HG03103 (cell line): Measurements from ENCODE around the gene SLC9A2.

Experiments used
- ATAC-seq: cut with Tn5 transposase; IDR thresholded peaks from one replicate; pipeline ENCODE4 v1.9.1; 2021; ENCODE audit warnings: low read depth; ENCODE audit not compliant: unreplicated experiment

SLC9A2 gene

GRCh38 chr2:102718387-102719316 lies 99.3 kb downstream of the SLC9A2 start:
- no peak for ATAC-seq

- ATAC-seq = no peak
Measured at GRCh38 chr2:102724016-102724490, 104.7 kb downstream of the SLC9A2 start.

DNA sequence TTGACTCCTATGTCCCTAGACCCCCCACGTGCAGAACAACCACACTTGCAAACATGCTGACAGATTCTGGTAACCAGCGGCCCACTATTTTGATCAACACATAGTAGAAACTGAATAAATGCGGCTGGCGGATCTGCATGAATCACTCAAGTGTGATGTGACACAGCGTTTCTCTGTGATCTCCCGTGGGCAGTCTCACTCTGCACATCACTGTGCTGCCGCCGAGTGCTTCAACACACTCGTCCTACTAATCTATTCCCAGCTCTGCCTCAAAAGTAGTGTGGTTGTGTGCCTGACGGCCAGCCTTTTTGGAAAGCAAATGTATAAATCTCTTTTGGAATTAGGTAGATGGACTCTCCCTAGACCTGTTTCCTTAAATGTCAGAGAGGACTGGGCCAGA lies 105.2 kb downstream of the SLC9A2 start:
- no peak for ATAC-seq

GRCh38 chr2:102726128-102727087 lies 107.1 kb downstream of the SLC9A2 start:
- ATAC-seq = no peak

GRCh38 chr2:102735416-102736109 lies 116.2 kb downstream of the SLC9A2 start:
- no peak for ATAC-seq

DNA sequence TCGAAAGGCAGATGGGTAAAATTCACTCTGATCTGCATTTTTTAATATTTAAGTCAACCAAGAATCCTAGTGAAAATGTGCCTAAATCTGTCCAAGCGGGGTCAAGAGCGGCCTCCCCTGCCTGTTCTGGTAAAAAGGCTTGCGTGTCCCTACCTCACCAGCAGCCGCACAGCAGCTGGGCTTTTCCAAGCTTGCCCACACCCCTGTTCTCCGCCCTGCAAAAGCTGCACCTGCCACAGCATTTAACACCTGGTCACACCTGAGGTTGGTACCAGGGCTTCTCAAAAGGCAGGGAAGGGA lies 116.7 kb downstream of the SLC9A2 start:
- ATAC-seq = peak; percentile 13

DNA sequence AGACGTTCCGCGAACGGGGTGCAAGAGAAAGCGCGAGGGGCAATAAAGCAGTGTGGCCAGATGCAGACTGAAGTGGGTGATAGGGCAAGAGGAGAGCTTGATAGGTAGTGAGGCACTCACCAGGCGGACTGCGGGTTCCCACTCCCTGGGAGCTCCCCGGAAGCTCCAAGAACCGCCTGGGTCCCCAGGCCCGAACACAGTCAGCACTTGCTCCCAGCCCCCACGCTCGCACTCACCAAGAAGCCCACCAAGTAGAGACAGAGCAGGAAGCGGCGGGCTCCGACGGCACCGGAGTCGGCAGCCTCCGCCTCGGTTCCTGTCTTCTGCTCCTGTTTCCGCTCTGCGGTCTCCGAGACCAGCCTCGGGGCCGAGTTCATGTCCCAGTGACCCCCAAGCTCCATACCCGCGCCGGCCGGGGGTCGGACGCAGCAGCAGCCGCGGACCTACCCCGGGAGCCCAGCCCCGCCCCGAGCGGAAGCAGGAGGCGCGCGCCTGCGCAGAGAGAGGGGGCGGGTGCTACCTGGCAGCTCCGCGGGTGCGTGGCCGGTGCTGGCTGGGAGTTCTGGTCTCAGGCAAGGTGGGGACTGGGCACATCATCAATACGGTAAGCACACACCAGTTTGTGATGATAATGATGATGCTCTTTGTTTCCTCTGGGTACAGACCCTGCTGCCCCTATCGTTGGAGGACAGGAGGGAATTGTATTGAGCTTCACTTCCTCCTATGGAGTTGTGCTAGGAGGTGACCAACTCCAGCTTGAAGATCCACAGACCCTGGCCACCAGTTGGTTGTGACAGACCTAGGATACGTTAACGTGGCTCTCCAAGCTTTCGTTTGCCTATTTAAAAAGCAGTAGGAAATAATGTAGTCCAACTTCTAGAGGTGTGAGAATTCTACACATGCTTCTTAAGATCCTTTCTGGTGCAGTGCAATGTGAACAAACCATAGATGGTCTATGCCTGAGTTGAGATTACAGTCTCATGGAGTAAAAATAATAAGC lies 117.4 kb downstream of the SLC9A2 start:
- peak; percentile 88 for ATAC-seq

GRCh38 chr2:102737431-102737830 lies 118.1 kb downstream of the SLC9A2 start:
- ATAC-seq = peak; percentile 41

- no peak for ATAC-seq
Measured at GRCh38 chr2:102743259-102743658, 123.9 kb downstream of the SLC9A2 start.

GRCh38 chr2:102748107-102748506 lies 128.8 kb downstream of the SLC9A2 start:
- ATAC-seq = no peak

DNA sequence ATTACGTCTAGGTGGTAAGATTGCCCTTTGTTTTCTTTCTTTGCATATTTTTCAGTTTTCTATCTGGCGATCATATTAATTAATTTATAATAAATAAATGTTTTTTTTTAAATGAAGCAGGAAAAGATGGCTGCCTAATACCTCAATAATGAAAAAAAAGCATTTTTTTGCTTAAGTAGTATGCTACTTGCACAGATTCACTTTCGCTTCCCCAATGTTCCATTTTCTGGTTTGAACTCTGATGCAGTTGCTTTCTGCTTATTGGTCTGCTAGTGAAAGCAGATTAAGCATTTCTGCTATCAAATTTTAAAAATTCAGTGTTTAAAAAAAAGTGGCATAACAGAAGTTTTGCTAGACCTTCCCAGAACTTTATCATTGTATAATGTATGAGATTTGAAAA lies 130.6 kb downstream of the SLC9A2 start:
- ATAC-seq = peak; percentile 80

- no peak for ATAC-seq
Measured at GRCh38 chr2:102753563-102754159, 134.3 kb downstream of the SLC9A2 start.

- ATAC-seq = no peak
Measured at GRCh38 chr2:102754456-102755145, 135.2 kb downstream of the SLC9A2 start.

DNA sequence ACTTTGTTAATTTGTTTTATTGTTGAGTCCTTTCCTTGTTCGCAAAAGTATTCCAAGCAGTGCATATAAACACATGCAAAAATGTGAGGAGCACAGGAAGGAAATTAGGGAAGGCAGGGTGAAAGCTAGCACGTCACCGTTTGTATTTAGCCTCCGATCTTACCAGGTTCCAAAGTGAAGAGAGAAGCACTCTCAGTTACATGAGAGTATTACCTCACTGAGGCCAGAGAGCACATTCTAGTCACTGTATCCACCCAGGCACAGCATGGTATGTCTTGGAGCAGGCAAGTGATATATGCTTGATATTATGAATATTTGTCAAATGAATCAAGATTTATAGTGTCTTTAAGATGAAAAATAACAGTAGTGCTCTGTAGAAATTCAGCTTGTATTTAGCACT lies 135.9 kb downstream of the SLC9A2 start:
- ATAC-seq = no peak

DNA sequence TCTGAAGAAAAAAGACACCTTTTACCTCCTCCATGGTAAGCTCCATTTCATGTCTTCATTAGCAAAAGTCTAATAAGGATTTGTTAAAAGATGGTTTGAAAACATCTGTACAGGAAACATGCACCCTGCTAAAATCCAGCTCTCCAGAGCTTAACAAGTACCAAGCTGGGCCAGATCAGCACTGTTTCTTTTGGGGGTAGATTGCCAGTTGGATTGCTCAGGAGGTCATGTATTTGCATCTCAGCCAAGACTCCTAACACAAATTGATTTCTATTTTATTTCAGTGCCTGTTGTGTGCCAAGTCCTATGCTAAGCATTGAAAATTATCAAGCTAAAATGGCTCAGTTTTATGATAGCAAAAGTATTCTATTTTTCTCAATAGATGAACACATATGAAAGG lies 139.1 kb downstream of the SLC9A2 start:
- ATAC-seq = no peak
